ENCODE results near the gene MAPKBP1. TPM values are rescaled to one million over a fixed set of nuclear protein-coding genes. Genes with fewer than 3 reads are reported as not detected.

The MAPKBP1 gene
- total RNA-seq, 1 donor: 36.7 TPM

DNA sequence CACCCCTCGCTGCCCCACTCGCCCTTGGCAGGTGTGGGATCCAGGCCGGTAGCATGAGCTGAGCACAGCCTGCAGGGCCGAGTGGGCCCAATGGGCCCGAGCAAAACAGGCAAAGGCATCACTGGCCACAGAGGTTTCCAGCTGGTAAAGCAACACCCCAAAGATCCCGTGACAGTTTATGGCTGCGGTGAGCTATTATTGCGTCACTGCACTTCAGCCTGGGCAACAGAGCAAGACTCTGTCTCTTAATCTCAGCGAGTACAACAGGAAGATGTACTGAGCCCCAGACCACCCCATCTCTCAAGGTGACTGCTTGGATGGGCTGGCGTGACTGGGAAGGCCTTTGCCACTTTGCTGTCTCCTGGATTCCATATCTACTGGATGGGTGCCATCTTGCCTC lies 57.9 kb downstream of the MAPKBP1 start:
- TF ChIP-seq, protein P1, sequence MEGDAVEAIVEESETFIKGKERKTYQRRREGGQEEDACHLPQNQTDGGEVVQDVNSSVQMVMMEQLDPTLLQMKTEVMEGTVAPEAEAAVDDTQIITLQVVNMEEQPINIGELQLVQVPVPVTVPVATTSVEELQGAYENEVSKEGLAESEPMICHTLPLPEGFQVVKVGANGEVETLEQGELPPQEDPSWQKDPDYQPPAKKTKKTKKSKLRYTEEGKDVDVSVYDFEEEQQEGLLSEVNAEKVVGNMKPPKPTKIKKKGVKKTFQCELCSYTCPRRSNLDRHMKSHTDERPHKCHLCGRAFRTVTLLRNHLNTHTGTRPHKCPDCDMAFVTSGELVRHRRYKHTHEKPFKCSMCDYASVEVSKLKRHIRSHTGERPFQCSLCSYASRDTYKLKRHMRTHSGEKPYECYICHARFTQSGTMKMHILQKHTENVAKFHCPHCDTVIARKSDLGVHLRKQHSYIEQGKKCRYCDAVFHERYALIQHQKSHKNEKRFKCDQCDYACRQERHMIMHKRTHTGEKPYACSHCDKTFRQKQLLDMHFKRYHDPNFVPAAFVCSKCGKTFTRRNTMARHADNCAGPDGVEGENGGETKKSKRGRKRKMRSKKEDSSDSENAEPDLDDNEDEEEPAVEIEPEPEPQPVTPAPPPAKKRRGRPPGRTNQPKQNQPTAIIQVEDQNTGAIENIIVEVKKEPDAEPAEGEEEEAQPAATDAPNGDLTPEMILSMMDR (IDR thresholded peaks at IDR 0.05; ENCODE audit: insufficient read depth, low read depth, low read length): no peak
- no peak for DNase-seq (ENCODE audit: low read depth)
- no peak overlapping the region for H3K4me3 ChIP-seq (ENCODE audit: low read depth, low read length)

DNA sequence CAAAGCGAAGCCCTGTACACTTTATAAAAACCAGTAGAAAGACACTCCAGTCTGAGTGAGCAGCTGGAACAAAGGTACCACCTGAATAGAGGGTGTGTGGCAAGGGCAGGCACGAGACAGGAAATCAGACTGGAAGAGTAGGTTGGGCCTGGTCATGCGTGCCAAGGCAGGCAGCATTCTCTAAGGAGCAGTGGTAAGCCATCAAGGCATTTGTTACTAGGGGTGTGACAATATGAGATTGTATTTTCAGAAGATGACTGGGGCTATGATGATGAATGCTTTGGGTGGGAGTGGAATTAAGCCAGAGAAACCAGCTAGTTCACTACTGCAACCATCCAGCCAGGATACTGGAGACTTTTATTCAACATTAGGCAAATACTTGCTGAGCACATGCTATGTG lies 58.6 kb downstream of the MAPKBP1 start:
- TF ChIP-seq, protein P1 (IDR thresholded peaks at IDR 0.05; ENCODE audit: insufficient read depth, low read depth, low read length): no peak

DNA sequence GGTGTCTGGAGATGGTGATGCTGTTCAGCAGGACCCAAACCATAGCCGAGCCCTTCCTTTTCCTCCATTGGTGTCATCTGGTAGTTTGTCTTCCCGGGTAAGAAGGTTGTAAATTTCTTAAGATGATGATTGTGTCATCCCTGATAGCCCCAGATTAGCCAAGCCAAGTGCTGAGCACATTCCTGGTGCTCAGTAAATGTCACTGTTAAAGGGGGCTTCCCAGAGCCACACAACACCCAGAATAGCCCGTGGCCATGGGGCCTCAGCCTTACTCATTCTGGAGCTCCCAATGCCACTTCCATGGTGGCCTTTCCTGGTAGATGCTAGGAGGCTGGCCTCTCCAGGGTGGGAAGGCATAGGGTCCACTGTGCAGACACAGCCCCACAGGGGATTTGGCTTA lies 59.8 kb downstream of the MAPKBP1 start:
- TF ChIP-seq, protein P1 (IDR thresholded peaks at IDR 0.05; ENCODE audit: insufficient read depth, low read depth, low read length): no peak
- H3K4me3 ChIP-seq (ENCODE audit: low read depth, low read length): no peak overlapping the region
- no peak for DNase-seq (ENCODE audit: low read depth)

More for the DNA sequence above, 58.6 kb downstream of the MAPKBP1 start:
- no peak for DNase-seq (ENCODE audit: low read depth)
- no peak overlapping the region for H3K4me3 ChIP-seq (ENCODE audit: low read depth, low read length)

DNA sequence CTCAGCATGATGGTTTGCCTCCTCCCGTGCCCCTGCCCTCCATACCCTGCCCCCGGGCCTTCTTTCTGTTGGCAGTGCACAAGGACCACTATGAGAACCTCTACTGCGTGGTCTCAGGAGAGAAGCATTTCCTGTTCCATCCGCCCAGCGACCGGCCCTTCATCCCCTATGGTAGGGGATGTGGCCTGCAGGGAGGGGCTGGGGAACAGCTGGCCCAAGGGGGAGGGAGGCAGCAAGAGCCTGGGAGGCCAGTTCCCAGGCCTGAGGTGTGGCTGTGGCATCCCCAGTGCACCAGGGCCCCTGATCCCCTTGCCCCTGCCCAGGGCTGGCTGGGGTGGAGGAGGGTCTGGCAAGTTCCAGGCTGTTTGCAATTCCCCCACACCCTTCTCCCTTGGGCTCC lies 61.8 kb downstream of the MAPKBP1 start:
- DNase-seq (ENCODE audit: low read depth): no peak
- H3K4me3 ChIP-seq (ENCODE audit: low read depth, low read length): no peak overlapping the region
- TF ChIP-seq, protein P1 (IDR thresholded peaks at IDR 0.05; ENCODE audit: insufficient read depth, low read depth, low read length): no peak

DNA sequence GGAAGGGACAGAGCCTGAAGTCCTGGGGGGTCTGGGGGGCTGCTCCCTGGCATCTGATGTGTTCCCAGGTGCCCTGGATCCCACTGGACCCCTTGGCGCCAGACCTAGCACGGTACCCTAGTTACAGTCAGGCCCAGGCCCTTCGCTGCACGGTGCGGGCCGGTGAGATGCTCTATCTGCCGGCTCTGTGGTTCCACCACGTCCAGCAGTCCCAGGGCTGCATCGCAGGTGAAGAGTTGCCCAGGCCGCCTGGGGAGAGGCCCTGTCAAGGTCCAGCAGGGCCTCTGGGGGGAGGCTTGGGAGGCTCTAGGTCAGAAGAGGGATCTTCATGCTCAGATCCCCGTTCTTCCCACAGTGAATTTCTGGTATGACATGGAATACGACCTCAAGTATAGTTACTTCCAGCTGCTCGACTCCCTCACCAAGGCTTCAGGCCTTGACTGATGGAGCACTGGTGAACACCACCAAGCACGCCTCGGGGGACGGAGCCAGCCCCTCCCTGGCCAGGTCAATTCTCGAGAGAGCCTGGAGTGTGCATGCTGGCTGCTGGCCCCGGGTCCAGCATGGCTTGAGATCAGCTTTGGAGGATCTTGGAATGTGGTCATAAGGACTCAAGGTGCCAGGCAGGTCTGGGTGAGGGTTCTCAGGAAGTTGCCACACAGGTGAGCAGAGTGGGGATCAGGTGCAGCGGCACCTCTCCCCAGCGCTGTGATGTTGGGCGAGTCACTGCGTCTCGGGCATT lies 62.6 kb downstream of the MAPKBP1 start:
- no peak for DNase-seq (ENCODE audit: low read depth)
- TF ChIP-seq, protein P1 (IDR thresholded peaks at IDR 0.05; ENCODE audit: insufficient read depth, low read depth, low read length): no peak
- H3K4me3 ChIP-seq (ENCODE audit: low read depth, low read length): no peak overlapping the region

DNA sequence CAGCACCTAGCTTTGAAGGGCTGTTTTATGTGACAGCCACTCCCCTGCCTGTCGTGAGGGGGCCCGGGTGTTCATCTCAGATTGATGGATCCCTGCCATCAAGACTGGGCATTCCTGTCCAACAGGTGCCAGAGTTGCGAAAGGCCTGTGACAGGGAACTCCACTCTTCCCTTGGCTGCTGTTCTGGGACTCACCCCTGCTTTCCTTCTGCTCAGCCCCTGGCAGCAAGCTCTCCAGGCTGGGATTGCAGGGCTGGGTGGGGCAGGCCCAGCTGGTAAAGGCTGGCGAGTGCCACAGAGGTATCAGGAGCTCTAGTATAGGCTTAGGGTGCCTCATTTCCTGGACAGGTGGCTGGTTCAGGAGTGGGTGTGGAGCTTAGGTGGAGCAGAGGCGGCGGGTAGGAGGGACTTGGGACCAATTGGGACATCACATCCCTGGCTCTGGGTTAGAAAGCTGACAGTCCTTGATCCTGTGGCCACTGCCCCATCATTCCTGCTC lies 64.2 kb downstream of the MAPKBP1 start, which contains the start of gene PLA2G4B:
PLA2G4B (plus strand) TSS at position 448 of the 498 bp plus-strand sequence. CDS start 67 bp downstream, outside the sequence.
- TF ChIP-seq, protein P1 (IDR thresholded peaks at IDR 0.05; ENCODE audit: insufficient read depth, low read depth, low read length): no peak
- DNase-seq (ENCODE audit: low read depth): no peak
- no peak within 1 kb of the TSS for H3K4me3 ChIP-seq (ENCODE audit: low read depth, low read length)
